Activated T-cell treated with anti-CD3 and anti-CD28 coated beads for 4 hours (primary cell): ENCODE results near the gene RAB12.
"Not testable (repeated sequence)": the region's sequence is repeated elsewhere in the genome, so short reads cannot be mapped to it uniquely, and the experiment has no call there.

ENCODE experiments used
- DNase-seq: peaks from one replicate; pipeline ENCODE4 v3.0.0-alpha.2; 2020

RAB12 gene

DNA sequence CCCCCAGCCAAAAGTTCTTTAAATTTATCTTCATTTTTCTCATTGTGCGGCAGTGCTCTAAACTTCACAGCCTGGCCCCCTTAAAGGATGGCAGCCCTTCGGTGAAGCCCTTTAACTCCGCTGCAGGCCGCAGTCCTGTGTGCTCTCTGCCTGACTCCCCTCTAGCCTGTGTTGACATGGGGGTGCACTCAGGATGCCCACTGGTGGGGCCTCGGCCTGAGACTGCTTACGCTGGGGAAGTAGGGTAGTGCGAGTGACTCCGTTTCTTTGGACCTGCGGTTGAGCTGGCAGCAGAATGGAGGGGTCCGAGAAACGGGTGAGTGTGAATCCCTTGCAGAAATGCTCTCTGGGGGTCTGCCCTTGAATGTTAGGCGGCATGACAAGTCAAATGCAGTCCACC is 5.6 kb downstream of the RAB12 start:
- no peak for DNase-seq

GRCh38 chr18:8615397-8616027 is 6.3 kb downstream of the RAB12 start:
- DNase-seq = no peak

- DNase-seq = no peak
Observed at GRCh38 chr18:8616028-8616401, 6.8 kb downstream of the RAB12 start.

DNA sequence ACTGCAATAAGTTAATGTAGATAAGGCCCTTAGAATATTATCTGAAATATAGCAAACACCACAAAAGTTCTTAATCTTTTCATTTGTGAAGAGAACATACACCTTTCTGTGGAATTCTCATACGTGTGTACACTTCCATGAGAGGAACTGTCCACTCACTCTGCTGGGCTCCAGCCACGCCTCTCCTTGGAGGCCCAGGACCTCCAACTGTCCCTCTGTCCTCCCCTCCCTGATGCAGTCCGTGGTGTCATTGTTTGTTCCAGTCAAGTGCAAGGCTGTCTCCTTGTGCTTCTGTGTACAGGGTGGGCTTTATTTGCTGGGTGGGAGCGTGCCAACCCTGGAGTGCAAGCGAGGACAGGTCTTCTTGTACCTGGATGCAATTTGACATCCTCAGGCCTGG is 8.7 kb downstream of the RAB12 start:
- DNase-seq = no peak

- no peak for DNase-seq
Observed at GRCh38 chr18:8619041-8619440, 9.8 kb downstream of the RAB12 start.

GRCh38 chr18:8619835-8620577 is 10.8 kb downstream of the RAB12 start:
- DNase-seq = no peak

- DNase-seq = no peak
Observed at GRCh38 chr18:8620845-8621244, 11.6 kb downstream of the RAB12 start.

- DNase-seq = not testable (repeated sequence)
Observed at GRCh38 chr18:8622625-8623024, 13.4 kb downstream of the RAB12 start.

DNA sequence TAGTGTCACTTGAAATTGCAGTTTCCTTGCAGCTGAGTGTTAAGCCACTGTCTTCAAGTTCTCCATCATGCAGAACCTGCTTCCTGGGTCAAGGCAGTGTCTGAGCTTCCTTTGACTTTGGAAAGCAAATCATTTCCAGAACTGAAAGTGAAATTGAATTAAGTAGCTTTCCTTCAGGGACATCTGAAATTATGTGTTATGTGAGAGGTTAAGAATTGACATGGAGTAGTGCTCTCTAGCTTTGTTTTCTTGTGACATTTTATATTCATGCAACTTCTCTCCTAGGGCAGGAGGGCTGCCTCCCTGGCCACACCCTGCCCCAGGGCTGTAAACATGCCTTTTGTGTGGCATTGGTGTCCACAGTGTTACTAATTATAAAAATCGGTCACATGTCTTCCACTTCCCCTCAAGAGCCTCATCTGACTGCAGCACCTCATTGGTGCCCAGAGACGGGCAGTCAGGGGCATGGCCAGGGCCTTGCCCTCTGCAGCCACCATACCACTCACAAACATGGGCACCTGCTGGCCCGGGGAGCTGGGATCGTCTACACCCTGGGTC is 14.4 kb downstream of the RAB12 start:
- DNase-seq = no peak

GRCh38 chr18:8625461-8626092 is 16.3 kb downstream of the RAB12 start:
- DNase-seq = no peak

GRCh38 chr18:8626414-8627106 is 17.3 kb downstream of the RAB12 start:
- DNase-seq = no peak

GRCh38 chr18:8627107-8627472 is 17.9 kb downstream of the RAB12 start:
- no peak for DNase-seq

DNA sequence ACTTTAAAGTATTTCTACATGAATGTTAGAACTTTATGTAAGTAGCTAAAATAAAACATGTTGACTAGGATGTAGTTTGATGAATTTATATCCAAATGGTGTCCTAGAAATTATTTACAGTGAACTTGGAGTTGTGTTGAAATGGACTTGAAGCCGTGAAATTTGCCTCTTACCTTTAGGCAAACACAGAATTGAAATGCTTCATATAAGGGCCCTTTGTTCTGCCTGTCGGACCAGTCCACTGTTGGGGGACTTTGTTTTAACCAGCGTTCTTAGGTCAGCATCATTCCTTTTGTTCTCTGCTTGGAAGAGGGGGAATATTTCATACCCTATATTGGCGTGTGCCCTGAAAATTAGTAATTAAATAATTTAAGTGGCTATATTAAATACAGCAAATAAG is 18.3 kb downstream of the RAB12 start:
- DNase-seq = no peak

GRCh38 chr18:8629602-8630001 is 20.4 kb downstream of the RAB12 start:
- DNase-seq = no peak

DNA sequence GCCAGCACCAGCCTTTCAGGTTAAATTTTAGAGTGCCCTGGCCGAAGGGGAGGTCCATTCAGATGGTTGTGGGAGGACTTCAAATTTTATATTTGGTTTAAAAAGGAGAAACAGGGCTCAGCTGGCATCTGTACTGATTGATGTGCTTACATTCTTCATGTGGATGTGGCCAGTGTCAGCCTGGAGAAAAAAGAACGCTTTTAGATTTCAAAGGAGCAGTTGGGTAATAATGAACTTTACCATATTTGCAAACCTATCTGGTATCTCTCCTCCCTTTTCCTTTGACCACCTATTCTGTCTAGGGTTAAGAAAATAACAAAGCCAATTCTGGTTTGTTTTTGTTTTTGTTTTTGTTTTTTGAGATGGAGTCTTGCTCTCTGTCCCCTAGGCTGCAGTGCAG is 21.3 kb downstream of the RAB12 start:
- DNase-seq = no peak

DNA sequence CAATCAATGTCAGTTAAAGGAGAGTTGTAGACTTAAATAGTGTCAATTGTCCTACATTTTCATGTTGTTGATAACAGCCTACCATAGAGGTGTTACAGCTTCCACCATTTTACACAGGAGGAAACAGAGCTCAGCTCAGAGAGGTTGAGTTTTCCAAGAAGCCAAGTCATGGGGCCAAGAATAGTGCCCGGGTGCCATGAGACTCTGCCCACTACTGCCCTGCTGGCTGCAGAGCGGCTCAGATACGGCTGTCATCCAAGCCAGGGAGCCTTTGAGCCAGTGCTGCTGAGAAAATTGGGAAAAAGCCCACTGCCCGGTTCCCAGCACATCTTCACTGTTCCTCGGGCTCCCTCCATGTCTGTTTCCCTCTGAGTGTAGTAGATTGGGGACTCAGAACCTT is 22.0 kb downstream of the RAB12 start:
- DNase-seq = no peak

GRCh38 chr18:8632386-8632785 is 23.1 kb downstream of the RAB12 start:
- no peak for DNase-seq

DNA sequence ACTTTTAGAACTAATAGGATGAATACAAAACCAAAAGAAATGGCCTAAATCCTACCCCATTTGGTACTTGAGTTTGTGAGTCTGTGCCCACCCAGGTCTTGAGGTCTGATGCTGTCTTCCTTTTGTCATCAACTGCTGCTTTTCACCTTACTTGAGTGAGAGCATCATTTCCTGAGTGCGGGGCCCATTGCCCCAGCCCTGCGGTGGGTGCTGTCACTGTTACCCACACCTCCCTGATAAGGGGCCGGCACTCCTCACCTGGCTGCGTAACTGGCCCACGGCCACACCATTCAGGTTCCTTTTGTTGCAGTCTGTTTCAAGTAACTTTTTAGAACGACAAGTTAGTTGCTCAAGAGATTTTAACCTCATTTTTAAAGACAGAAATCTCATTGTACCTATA is 25.3 kb downstream of the RAB12 start:
- no peak for DNase-seq

- no peak for DNase-seq
Observed at GRCh38 chr18:8635087-8635486, 25.9 kb downstream of the RAB12 start.

GRCh38 chr18:8639762-8640161 is 30.5 kb downstream of the RAB12 start:
- DNase-seq = no peak

DNA sequence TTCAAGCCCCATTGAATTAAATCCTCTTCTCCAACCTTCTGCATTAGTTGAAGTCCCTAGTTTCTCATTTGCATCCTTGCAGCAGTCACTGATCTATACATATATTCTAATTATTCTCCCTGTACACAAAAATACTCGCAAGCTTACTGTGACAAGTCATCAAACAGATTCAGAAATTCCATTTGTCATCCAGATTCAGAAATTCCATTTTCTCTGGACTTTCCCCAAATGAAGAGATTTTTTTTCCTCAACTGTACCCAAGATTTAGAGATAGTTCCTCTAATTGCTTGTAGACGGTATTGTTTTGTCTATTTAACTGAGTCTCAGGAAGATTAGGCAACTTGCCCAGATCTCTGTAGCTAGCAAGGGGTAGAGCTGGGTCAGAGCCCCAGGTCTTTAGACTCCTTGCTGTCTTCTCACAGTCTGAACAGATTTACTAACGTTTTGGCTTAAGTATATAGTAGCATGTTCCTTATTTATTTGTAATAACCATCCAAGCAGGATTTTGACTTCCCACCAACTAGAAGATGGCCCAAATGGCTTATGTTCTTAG is 34.2 kb downstream of the RAB12 start:
- no peak for DNase-seq

DNA sequence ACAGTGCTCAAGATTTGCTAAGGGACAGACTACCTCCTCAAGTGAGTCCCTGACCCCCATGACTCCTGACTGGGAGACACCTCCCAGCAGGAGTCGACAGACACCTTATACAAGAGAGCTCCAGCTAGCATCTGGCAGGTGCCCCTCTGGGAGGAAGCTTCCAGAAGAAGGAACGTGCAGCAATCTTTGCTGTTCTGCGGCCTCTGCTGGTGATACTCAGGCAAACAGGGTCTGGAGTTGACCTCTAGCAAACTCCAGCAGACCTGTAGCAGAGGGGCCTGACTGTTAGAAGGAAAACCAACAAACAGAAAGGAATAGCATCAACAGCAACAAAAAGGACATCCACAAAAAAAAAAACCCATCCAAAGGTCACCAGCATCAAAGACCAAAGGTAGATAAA is 38.1 kb downstream of the RAB12 start:
- not testable (repeated sequence) for DNase-seq
